SJCRH30 (cell line): ENCODE measurements around the gene MYL6B. TPM values are rescaled to one million over a fixed set of nuclear protein-coding genes. Genes with fewer than 3 reads are reported as not detected.
"Not testable (repeated sequence)": the region's sequence is repeated elsewhere in the genome, so short reads cannot be mapped to it uniquely, and the experiment has no call there.

Source experiments
- DNase-seq, 2 experiments: peaks; one replicate each; pipeline ENCODE4 v3.0.0-alpha.2; 2015 to 2020
- H3K27ac ChIP-seq: fragments of 250-450 bp; sonication (Bioruptor Pico); 2 replicates; pipeline ENCODE4 v1.5.1; 2020; ENCODE audit warnings: mild to moderate bottlenecking, moderate library complexity
- H3K27me3 ChIP-seq: fragments of 250-450 bp; sonication (Bioruptor Pico); 2 replicates; pipeline ENCODE4 v1.5.1; 2020; ENCODE audit warnings: mild to moderate bottlenecking, moderate library complexity
- H3K36me3 ChIP-seq: fragments of 250-450 bp; sonication (Bioruptor Pico); 2 replicates; pipeline ENCODE4 v1.5.1; 2020; ENCODE audit warnings: mild to moderate bottlenecking, moderate library complexity
- H3K4me1 ChIP-seq: fragments of 250-450 bp; sonication (Bioruptor Pico); 2 replicates; pipeline ENCODE4 v1.5.1; 2020; ENCODE audit warnings: mild to moderate bottlenecking, moderate library complexity
- H3K4me3 ChIP-seq: fragments of 250-450 bp; sonication (Bioruptor Pico); 2 replicates; pipeline ENCODE4 v1.5.1; 2020; ENCODE audit warnings: mild to moderate bottlenecking, moderate library complexity
- H3K9me3 ChIP-seq: fragments of 250-450 bp; sonication (Bioruptor Pico); replicated peaks from 2 replicates; pipeline ENCODE4 v1.5.1; 2020; ENCODE audit warnings: mild to moderate bottlenecking, moderate library complexity
- total RNA-seq: library from RNA; depleted of rRNA; stranded (reverse); fragments of >200 nt; shearing (Covaris generic); gene quantifications from 2 replicates; pipeline ENCODE4 v1.2.3, GENCODE V29; 2014; rRNA removed

MYL6B gene
- 199 and 208 TPM in 2 replicates for total RNA-seq

DNA sequence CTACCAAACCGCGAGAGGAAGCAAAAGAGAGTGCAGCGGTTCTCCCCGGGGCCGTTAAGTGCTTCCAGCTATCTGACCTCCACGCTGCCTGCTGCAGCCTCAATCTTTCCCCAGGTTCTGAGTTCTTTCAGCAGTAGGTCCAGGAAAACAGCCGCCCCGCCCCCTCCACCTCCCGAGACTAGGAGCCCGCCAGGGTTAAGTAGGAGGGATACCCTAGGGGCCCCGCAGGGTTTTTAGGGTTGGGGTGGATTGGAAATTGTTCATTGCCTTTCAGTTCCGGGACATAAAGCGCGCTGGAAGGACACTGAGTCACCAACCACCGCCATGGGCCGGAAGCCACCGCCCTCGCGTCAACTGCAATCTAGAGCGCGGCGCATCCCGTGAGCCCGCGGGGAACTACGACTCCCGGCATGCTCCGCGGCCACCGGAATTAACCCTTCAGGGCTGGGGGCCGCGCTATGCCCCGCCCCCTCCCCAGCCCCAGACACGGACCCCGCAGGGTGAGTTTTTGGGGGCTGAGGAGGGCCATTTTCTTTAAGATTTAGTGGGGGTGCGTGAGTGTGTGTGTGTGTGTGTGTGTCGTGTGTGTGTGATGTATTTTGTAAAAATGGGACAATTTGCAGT is at the start of gene MYL6B:
TSS of gene MYL6B (plus strand) at position 456 of the 624 bp plus-strand sequence. CDS start 1,332 bp downstream, outside the sequence.
- H3K36me3 ChIP-seq, result peaks cover 10% of the 10 kb centered on the region; the same call in 1 of the 2 replicates
- peak within 1 kb of the TSS; percentile 95 for H3K27ac ChIP-seq
- no peaks in the 10 kb centered on the region for H3K27me3 ChIP-seq
- H3K9me3 ChIP-seq, result no peaks in the 10 kb centered on the region
- DNase-seq, result peak; percentile 91 to 93
- H3K4me3 ChIP-seq, result peak within 1 kb of the TSS; percentile 69
- H3K4me1 ChIP-seq, result peaks cover 29% of the 10 kb centered on the region

DNA sequence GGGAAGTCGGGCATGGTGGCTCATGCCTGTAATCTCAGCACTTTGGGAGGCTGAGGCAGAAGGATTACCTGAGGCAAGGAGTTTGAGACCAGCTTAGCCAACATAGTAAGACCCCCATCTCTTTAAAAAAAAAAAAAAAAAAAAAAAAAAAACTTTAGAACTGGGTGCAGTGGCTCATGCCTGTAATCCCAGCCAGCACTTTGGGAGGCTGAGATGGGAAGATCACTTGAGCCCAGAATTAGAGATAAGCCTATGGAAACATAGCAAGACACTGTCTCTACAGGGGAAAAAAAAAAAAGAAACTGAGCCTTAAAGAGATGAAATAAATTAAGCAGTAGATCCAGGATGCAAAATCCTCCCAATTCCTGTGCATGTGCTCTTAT is 49.7 kb upstream of the MYL6B start:
- no peak overlapping the region for H3K27ac ChIP-seq

DNA sequence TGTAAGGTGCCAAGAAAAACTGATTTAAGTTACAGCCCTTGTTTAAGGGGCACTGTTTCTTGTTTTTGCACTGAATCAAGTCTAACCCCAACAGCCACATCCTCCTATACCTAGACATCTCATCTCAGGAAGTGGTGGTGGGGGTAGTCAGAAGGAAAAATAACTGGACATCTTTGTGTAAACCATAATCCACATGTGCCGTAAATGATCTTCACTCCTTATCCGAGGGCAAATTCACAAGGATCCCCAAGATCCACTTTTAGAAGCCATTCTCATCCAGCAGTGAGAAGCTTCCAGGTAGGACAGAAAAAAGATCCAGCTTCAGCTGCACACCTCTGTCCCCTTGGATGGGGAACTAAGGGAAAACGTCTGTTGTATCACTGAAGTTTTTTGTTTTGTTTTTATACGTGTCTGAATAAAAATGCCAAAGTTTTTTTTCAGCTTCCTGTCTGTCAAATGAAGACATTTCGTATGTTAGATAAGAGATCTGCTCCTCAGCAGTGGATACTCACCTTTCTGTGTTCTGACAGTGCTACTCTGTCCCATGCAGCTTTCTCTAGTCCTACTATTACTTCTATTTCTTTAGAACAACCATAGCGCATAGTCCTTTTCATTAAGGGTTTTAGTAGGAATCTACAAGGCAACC is 49.2 kb upstream of the MYL6B start:
- H3K4me3 ChIP-seq, result peak overlapping the region; percentile 89
- H3K36me3 ChIP-seq, result peaks cover 40% of the 10 kb centered on the region
- H3K27me3 ChIP-seq, result no peaks in the 10 kb centered on the region
- no peak for DNase-seq
- H3K9me3 ChIP-seq, result no peaks in the 10 kb centered on the region
- no peak overlapping the region for H3K27ac ChIP-seq
- H3K4me1 ChIP-seq, result peaks cover 7% of the 10 kb centered on the region; the same call in 1 of the 2 replicates

More for the DNA sequence above, 49.7 kb upstream of the MYL6B start:
- H3K27me3 ChIP-seq, result no peaks in the 10 kb centered on the region
- no peak for DNase-seq
- peaks cover 35% of the 10 kb centered on the region for H3K36me3 ChIP-seq
- H3K4me1 ChIP-seq, result peaks cover 7% of the 10 kb centered on the region; the same call in 1 of the 2 replicates
- no peak overlapping the region for H3K4me3 ChIP-seq
- no peaks in the 10 kb centered on the region for H3K9me3 ChIP-seq

GRCh38 chr12:56103823-56104108 is 48.6 kb upstream of the MYL6B start:
- peaks cover 7% of the 10 kb centered on the region; the same call in 1 of the 2 replicates for H3K4me1 ChIP-seq
- no peaks in the 10 kb centered on the region for H3K27me3 ChIP-seq
- no peak for DNase-seq
- H3K9me3 ChIP-seq, result no peaks in the 10 kb centered on the region
- H3K36me3 ChIP-seq, result peaks cover 46% of the 10 kb centered on the region
- no peak overlapping the region for H3K27ac ChIP-seq
- peak overlapping the region; percentile 89 for H3K4me3 ChIP-seq

DNA sequence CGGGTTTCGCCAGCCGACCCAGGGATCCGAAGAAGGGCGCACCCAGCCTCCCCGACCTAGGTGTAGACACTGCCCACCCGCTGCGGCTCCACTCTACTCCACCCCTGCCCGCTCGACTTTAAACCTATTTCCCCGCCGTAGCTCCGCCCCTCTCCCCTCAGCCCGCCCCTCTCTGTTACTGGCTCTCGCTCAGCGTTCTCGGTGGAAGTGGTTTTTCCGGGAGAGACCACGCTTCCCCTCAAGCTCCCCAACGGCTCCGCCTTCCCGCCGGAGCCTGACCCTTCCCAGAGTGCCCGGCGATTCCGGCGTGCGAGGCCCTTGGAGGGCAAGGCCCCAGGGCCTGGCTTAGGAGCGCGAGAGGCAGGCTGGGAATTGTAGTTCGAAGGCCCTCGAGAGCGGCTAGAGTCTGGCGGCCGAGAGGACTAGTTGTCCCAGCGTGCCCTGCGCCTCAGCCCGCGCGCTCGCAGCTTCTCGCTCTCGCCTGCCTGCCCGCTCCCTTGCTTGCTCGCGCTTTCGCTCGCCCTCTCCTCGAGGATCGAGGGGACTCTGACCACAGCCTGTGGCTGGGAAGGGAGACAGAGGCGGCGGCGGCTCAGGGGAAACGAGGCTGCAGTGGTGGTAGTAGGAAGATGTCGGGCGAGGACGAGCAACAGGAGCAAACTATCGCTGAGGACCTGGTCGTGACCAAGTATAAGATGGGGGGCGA is 48.1 kb upstream of the MYL6B start, which contains the start of gene PA2G4:
TSS of gene PA2G4 (plus strand) at position 451 of the 706 bp plus-strand sequence. CDS start at position 630, 179 bp downstream.
- Histone ChIP-seq H3K27me3 (no peaks in the 10 kb centered on the region), H3K27ac (peak within 1 kb of the TSS; percentile 79), H3K4me3 (peak within 1 kb of the TSS; percentile 89), H3K9me3 (no peaks in the 10 kb centered on the region), H3K36me3 (peaks cover 50% of the 10 kb centered on the region), H3K4me1 (peaks cover 7% of the 10 kb centered on the region; the same call in 1 of the 2 replicates)
- DNase-seq, result peak; percentile 98 to 99

DNA sequence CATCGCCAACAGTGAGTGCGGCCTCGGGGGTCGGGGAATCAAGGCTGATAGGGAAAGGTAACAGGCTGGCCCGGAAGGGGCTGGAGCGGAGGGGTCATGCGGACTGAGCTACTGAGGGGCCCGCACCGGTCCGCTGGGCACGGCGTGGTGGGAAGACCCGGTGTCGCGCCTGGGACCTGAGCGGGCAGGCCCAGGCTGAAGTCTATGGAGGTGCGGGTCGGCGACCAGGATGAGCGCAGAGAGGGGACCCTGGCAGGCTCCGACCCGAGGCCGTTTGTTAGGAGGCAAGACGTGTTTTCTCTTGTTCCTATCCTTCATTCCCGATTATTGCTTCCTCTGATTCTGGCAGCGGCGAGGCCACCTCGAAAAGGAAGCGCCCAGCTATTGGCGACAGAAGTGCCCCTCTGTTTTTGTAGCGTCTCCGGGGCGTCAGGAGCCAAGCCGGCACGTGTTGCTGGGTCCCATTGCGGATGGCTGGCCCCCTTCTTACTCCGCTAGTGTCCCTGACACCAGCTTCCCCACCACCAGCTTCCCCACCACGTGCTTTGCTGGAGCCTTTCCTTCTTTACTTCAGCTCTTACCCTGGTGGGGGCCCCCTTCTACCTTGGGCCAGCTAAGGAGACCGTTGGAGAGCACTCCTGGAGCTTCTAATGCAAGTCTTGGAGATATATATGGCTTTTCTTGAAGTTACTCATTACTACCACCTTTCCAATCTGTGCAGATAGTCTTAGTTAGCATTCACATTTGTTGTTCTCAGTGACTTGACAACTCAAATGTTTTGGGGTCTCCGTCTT is 47.4 kb upstream of the MYL6B start:
- H3K27ac ChIP-seq, result peak overlapping the region; percentile 79
- H3K4me1 ChIP-seq, result peaks cover 7% of the 10 kb centered on the region; the same call in 1 of the 2 replicates
- H3K9me3 ChIP-seq, result no peaks in the 10 kb centered on the region
- peak overlapping the region; percentile 89 for H3K4me3 ChIP-seq
- H3K36me3 ChIP-seq, result peaks cover 52% of the 10 kb centered on the region
- H3K27me3 ChIP-seq, result no peaks in the 10 kb centered on the region
- peak; percentile 36 to 41 for DNase-seq

GRCh38 chr12:56105609-56105902 is 46.8 kb upstream of the MYL6B start:
- H3K27ac ChIP-seq, result peak overlapping the region; percentile 79; the same call in 1 of the 2 replicates
- no peak for DNase-seq
- H3K27me3 ChIP-seq, result no peaks in the 10 kb centered on the region
- H3K4me1 ChIP-seq, result peaks cover 7% of the 10 kb centered on the region; the same call in 1 of the 2 replicates
- H3K4me3 ChIP-seq, result peak overlapping the region; percentile 89
- H3K9me3 ChIP-seq, result no peaks in the 10 kb centered on the region
- peaks cover 54% of the 10 kb centered on the region for H3K36me3 ChIP-seq

GRCh38 chr12:56107242-56107641 is 45.1 kb upstream of the MYL6B start:
- no peak for DNase-seq
- peaks cover 69% of the 10 kb centered on the region for H3K36me3 ChIP-seq
- H3K27ac ChIP-seq, result no peak overlapping the region

DNA sequence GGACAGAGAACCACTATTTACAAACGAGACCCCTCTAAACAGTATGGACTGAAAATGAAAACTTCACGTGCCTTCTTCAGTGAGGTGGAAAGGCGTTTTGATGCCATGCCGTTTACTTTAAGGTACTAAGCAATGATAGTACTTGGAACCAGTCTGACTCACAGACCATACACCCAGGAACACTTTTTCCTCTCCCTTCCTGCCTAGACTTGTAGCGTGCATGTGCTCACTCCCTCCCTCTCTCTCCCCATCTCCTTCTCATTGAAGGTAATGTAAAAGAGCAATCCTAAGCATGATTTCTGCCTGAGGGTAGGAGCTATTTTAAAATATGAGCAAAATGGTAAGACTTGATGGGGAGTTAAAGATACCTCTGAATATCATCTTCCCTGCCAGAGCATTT is 41.8 kb upstream of the MYL6B start:
- peaks cover 11% of the 10 kb centered on the region; the same call in 1 of the 2 replicates for H3K4me1 ChIP-seq
- H3K4me3 ChIP-seq, result no peak overlapping the region
- no peaks in the 10 kb centered on the region for H3K27me3 ChIP-seq
- no peaks in the 10 kb centered on the region for H3K9me3 ChIP-seq
- H3K27ac ChIP-seq, result no peak overlapping the region
- peaks cover 75% of the 10 kb centered on the region for H3K36me3 ChIP-seq
- no peak for DNase-seq

More at GRCh38 chr12:56107242-56107641, 45.1 kb upstream of the MYL6B start:
- H3K9me3 ChIP-seq, result no peaks in the 10 kb centered on the region
- H3K4me3 ChIP-seq, result no peak overlapping the region
- peaks cover 7% of the 10 kb centered on the region; the same call in 1 of the 2 replicates for H3K4me1 ChIP-seq
- H3K27me3 ChIP-seq, result no peaks in the 10 kb centered on the region

- no peak for DNase-seq
- Histone ChIP-seq H3K27ac (no peak overlapping the region), H3K4me3 (no peak overlapping the region), H3K36me3 (peaks cover 56% of the 10 kb centered on the region), H3K27me3 (no peaks in the 10 kb centered on the region; the same call in 1 of the 2 replicates), H3K9me3 (no peaks in the 10 kb centered on the region), H3K4me1 (peaks cover 8% of the 10 kb centered on the region)
Measured at GRCh38 chr12:56114084-56114483, 38.3 kb upstream of the MYL6B start.

DNA sequence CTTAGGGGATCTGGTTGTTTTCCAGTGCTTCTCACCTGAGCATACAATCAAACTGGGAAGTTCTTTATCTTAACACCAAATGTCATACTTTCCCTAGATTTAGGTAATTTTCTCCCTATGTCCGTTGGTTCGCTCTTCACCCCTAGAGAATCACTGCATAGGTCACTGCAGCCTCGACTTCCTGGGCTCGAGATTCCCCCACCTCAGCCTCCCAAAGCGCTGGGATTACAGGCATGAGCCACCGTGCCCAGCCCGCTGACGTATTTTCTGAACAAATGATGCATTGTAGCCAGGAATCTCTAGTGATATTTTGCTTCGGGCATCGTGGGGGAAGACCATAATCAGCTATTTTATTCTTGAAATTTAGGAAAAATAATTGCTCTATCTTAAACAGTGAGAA is 37.1 kb upstream of the MYL6B start:
- peak overlapping the region; percentile 93 for H3K27ac ChIP-seq
- DNase-seq, result peak; percentile 56 to 64
- peaks cover 20% of the 10 kb centered on the region for H3K4me1 ChIP-seq
- no peaks in the 10 kb centered on the region; the same call in 1 of the 2 replicates for H3K27me3 ChIP-seq
- H3K4me3 ChIP-seq, result peak overlapping the region; percentile 73
- H3K9me3 ChIP-seq, result no peaks in the 10 kb centered on the region
- H3K36me3 ChIP-seq, result peaks cover 43% of the 10 kb centered on the region

- peak within 1 kb of the TSS; percentile 93 for H3K27ac ChIP-seq
Measured at GRCh38 chr12:56116267-56117081, 35.9 kb upstream of the MYL6B start, which contains the start of gene RPL41. TSS of gene RPL41 (plus strand) at chr12:56116633.

GRCh38 chr12:56117082-56117706 is 35.2 kb upstream of the MYL6B start:
- not testable (repeated sequence) for DNase-seq, H3K9me3 ChIP-seq, H3K27me3 ChIP-seq
- peak overlapping the region; percentile 73 for H3K4me3 ChIP-seq
- H3K27ac ChIP-seq, result peak overlapping the region; percentile 93
- H3K36me3 ChIP-seq, result peaks cover 25% of the 10 kb centered on the region
- peaks cover 21% of the 10 kb centered on the region for H3K4me1 ChIP-seq

More at GRCh38 chr12:56116267-56117081, 35.9 kb upstream of the MYL6B start, which contains the start of gene RPL41:
- peaks cover 32% of the 10 kb centered on the region for H3K36me3 ChIP-seq
- DNase-seq, result peak; percentile 92 to 97
- peaks cover 21% of the 10 kb centered on the region for H3K4me1 ChIP-seq
- H3K27me3 ChIP-seq, result no peaks in the 10 kb centered on the region; the same call in 1 of the 2 replicates
- no peaks in the 10 kb centered on the region for H3K9me3 ChIP-seq
- H3K4me3 ChIP-seq, result peak within 1 kb of the TSS; percentile 73
